Measurements from ENCODE around the gene PANK4. TPM values are rescaled to one million over a fixed set of nuclear protein-coding genes. Genes with fewer than 3 reads are reported as not detected.

PANK4 gene
- total RNA-seq, 4 donors from 2014 or later: 29.3 to 39.9 (median 38.0) TPM

GRCh38 chr1:2507744-2508155 lies 18.6 kb downstream of the PANK4 start:
- WGBS, 2 donors: 88% methylated on average over 4 of the region's 6 CpGs; no CpG with 5 or more reads in 1 of the 2 donors
- Histone ChIP-seq H3K4me3 (replicated peaks in 1 of 3) (no peak overlapping the region), H3K36me3 (peaks cover 41 to 49% of the 10 kb centered on the region in 2 donors), H3K9me3 (no peaks in the 10 kb centered on the region), H3K4me1 (no peaks in the 10 kb centered on the region), H3K27me3 (no peaks in the 10 kb centered on the region), H3K27ac (no peak overlapping the region)
- intact Hi-C loops (cut with DNase I): no loop called here
- DNase-seq: no peak
- TF ChIP-seq, protein P1, sequence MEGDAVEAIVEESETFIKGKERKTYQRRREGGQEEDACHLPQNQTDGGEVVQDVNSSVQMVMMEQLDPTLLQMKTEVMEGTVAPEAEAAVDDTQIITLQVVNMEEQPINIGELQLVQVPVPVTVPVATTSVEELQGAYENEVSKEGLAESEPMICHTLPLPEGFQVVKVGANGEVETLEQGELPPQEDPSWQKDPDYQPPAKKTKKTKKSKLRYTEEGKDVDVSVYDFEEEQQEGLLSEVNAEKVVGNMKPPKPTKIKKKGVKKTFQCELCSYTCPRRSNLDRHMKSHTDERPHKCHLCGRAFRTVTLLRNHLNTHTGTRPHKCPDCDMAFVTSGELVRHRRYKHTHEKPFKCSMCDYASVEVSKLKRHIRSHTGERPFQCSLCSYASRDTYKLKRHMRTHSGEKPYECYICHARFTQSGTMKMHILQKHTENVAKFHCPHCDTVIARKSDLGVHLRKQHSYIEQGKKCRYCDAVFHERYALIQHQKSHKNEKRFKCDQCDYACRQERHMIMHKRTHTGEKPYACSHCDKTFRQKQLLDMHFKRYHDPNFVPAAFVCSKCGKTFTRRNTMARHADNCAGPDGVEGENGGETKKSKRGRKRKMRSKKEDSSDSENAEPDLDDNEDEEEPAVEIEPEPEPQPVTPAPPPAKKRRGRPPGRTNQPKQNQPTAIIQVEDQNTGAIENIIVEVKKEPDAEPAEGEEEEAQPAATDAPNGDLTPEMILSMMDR (IDR thresholded peaks at IDR 0.05): no peak
- no peak for TF ChIP-seq POLR2A (IDR thresholded peaks at IDR 0.05)

DNA sequence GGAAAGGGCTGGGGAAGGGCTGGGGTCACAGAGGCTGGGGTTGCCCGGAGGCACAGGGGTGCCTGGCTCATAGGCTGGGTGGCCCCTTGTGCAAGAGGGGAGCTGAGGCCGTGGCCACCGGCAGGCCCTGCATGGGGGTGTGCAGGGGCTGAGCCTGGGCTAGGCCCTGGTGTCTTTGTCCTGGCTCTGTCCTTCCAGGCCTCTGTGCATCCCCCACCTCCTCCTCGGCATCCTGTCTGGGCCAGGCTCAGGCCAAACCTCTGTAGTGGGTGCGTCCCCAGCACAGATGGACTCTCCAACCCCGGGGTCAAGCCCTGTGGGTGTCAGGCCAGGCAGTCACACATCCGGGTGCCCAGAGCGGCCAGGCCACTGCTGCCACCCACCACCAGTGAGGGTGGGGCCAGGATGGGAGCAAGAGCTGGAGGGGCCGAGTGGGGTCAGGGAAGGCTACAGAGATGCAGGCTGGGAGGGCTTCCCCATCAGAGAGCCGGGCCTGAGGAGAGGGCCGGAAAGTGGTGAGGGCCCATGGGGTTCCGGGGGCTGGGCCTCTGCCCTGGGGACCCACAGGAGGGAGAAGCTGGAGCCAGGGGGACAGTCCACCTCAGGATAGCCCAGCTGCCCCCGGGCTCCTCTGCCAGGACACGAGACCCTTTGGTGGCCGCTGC lies 19.4 kb downstream of the PANK4 start:
- intact Hi-C loops (cut with DNase I): no loop called here
- Histone ChIP-seq H3K36me3 (peaks cover 34 to 42% of the 10 kb centered on the region in 2 donors), H3K27me3 (no peaks in the 10 kb centered on the region), H3K9me3 (no peaks in the 10 kb centered on the region), H3K4me1 (no peaks in the 10 kb centered on the region), H3K27ac (no peak overlapping the region), H3K4me3 (replicated peaks in 1 of 3) (no peak overlapping the region)
- no peak for DNase-seq
- TF ChIP-seq, protein P1 (IDR thresholded peaks at IDR 0.05): no peak
- TF ChIP-seq POLR2A (IDR thresholded peaks at IDR 0.05): no peak
- 41 to 74% methylated on average over 5 to 9 of the region's 15 CpGs for whole genome bisulfite sequencing, 2 donors

DNA sequence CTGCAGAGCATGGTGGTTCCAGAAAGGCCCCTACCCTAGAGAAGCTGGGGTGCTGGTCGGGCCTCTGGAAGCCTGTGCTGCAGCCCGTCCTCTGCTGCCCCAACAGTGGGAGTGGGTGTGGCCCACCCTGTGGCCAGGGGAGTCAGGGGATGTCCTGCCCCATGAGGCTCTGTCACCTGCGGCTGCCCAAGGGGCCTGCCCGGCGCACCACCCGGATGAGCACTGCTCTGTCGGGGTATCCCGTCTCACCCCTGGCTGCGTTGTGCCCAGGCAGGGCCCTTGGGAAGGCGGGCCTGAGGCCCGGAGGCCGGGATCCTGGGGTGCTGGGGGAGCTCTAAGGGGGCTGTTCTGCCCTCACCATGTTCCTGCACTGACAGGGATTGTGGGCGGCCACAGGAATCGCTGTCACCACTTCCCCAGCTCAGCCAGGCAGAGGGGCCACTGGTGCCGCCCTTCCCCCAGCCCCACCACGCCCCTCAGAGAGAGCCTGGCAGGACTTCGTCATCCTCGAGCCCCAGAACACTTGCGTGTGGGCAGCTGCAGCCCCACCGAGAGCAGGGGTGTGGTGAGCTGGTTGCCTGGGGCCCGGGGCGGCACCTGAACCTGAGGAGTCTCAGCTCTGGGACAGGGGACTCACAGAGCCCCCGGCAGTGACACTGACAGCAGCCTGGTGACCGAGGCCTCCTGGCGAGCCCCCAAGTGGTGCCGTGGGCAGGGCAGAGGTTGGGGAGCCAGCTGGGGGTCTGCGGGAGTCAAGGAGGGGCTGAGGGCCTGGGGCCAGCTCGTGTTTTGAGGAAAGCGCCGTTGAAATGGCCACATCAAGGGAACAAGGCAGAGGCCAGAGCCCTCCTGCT lies 20.2 kb downstream of the PANK4 start:
- WGBS, 2 donors: 71 to 81% methylated on average over 5 to 9 of the region's 30 CpGs
- TF ChIP-seq, protein P1 (IDR thresholded peaks at IDR 0.05): no peak
- no peak for TF ChIP-seq POLR2A (IDR thresholded peaks at IDR 0.05)
- no peaks in the 10 kb centered on the region for H3K4me1 ChIP-seq
- intact Hi-C loops (cut with DNase I): no loop called here
- H3K27ac ChIP-seq: no peak overlapping the region
- DNase-seq: no peak
- no peak overlapping the region for H3K4me3 ChIP-seq (replicated peaks in 1 of 3)
- no peaks in the 10 kb centered on the region for H3K27me3 ChIP-seq
- H3K36me3 ChIP-seq: peaks cover 26 to 34% of the 10 kb centered on the region in 2 donors
- no peaks in the 10 kb centered on the region for H3K9me3 ChIP-seq

DNA sequence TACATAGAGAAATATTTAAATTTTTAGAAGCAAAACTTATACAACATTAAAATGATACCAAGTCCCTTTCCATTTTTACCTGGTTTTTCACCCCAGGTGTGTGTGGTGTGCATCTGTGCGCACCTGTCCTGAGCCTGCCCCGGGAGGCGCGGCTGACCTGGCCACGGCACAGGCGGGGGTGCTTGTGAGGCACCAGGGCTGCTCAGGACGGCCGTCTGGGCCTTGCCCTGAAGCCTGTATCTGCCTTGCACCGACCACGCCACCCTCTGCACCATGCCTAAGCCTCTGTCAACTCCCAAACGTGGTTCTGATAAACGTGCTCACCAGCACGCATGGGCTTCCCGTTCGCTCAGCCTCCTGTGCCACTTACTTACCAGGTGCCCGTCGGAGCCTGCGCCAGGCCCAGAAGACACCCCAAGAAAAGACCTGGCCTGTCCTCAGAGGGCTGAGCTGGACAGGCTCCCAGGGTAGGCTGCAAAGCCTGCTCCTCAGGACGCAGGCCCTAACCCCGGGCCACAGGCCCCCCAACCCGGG lies 20.9 kb downstream of the PANK4 start:
- no peaks in the 10 kb centered on the region for H3K9me3 ChIP-seq
- H3K27ac ChIP-seq: no peak overlapping the region
- no peak for DNase-seq
- WGBS, 2 donors: 79% methylated on average over 14 to 20 of the region's 21 CpGs
- H3K4me1 ChIP-seq: no peaks in the 10 kb centered on the region
- H3K4me3 ChIP-seq (replicated peaks in 1 of 3): no peak overlapping the region
- TF ChIP-seq POLR2A (IDR thresholded peaks at IDR 0.05): no peak
- TF ChIP-seq, protein P1 (IDR thresholded peaks at IDR 0.05): no peak
- H3K36me3 ChIP-seq: peaks cover 19 to 27% of the 10 kb centered on the region in 2 donors
- no peaks in the 10 kb centered on the region for H3K27me3 ChIP-seq
- intact Hi-C loops (cut with DNase I): no loop called here

DNA sequence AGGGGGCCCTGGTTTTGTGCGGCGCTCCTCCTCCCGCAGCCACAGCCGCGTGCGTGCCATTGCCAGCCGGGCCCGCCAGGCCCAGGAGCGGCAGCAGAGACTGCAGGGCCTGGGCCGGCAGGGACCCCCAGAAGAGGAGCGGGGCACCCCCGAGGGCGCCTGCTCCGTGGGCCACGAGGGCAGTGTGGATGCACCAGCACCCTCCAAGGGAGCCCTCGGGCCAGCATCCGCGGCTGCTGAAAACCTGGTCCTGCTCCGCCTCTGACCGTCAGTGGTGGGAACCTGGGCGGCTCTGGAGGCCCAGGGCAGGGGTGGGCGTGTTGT lies 21.5 kb downstream of the PANK4 start:
- Histone ChIP-seq H3K36me3 (peaks cover 13 to 21% of the 10 kb centered on the region in 2 donors), H3K9me3 (no peaks in the 10 kb centered on the region), H3K4me1 (no peaks in the 10 kb centered on the region), H3K4me3 (replicated peaks in 1 of 3) (no peak overlapping the region), H3K27me3 (no peaks in the 10 kb centered on the region), H3K27ac (no peak overlapping the region)
- DNase-seq: no peak
- no peak for TF ChIP-seq POLR2A (IDR thresholded peaks at IDR 0.05)
- TF ChIP-seq, protein P1 (IDR thresholded peaks at IDR 0.05): no peak
- intact Hi-C loops (cut with DNase I): no loop called here
- WGBS, 2 donors: 24% methylated on average over 5 of the region's 22 CpGs; no CpG with 5 or more reads in 1 of the 2 donors

Data from thyroid gland (tissue), 4 donors.